Left hindlimb (tissue), 1 donor: ENCODE results near the gene RSRC2.
"Not testable (repeated sequence)": the region's sequence is repeated elsewhere in the genome, so short reads cannot be mapped to it uniquely, and the experiment has no call there.

ENCODE experiments used
- DNase-seq: peaks from one replicate; pipeline ENCODE4 v3.0.0-alpha.2; 2018

The RSRC2 gene

DNA sequence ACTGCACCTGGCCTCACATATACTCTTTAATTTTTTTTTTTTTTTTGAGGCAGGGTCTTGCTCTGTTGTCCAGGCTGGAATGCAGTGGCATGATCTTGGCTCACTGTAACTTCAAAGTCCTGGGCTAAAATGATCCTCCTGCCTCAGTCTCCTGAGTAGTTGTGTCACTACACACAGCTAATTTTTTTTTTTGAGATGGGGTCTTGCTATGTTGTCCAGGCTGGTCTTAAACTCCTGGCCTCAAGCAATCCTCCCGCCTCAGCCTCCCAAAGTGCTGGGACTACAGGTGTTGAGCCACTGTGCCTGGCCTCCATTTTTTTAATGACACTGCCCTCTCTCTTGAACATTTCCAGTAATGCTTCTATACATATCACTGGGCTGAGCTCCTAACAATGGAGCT lies 42.4 kb downstream of the RSRC2 start:
- DNase-seq, result not testable (repeated sequence)

DNA sequence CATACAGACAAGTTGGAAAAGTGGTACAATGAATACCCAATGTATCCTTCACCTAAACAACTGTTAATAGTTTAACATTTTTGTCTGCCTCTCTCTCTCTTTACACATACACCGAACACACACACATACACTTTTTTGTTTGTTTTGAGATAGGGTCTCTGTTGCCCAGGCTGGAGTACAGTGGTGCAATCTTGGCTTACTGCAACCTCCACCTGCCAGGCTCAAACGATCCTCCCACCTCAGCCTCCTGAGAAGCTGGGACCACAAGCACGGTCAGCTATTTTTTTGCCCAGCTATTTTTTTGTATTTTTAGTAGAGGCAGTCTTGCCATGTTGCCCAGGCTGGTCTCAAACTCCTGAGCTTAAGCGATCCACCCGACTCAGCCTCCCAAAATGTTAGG lies 42.8 kb downstream of the RSRC2 start:
- DNase-seq, result no peak

DNA sequence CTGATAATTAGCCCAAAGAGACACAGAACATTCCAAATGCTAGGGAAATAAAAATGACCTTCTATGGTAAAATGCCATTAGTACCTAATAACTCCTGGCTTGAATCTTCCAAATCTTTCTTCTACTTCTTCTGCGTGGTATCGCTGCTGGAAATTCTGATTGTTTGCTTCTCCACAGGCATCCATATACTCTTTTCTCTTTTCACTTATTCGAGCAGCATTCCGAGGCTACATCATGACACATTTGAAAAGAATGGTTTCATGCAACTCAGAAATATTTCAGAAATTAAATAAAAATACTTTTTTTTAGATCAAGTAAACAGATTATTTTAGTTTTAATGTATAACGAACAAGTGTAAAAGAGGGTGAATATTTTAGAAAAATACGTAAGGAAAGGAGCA lies 44.9 kb downstream of the RSRC2 start:
- DNase-seq, result no peak

DNA sequence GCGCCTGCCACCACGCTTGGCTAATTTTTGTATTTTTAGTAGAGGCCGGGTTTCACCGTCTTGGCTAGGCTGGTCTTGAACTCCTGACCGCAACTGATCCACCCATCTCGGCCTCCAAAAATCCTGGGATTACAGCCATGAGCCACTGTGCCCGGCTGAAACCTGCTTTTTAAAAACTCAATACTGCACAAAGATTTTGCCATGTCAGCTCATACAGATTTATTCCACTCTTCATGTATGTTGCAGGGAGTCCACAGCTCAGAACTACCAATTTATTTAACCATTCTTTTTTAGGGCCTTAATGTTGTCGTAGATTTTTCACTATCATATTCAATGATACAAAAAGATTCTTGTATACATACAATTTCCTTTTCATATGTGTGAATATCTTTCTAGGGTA lies 46.0 kb downstream of the RSRC2 start:
- no peak for DNase-seq

DNA sequence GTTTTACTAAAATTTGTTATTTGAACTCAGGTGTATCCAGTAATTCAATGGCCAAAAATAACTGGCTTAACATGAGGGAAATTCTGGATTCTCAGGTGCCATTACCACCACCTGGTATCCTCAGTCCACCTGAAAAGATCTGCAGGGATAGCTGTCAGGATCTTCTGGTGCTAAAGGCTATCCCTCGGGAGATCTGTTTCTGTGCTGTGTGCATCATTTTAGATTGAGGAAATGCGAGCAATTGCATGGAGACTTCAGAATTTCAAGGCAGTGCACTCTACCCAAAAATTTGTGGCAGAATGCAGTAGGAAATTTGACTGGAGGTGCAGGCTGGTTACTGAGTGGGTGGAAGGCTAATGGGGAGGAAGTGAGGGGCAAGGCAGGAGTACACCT lies 52.4 kb downstream of the RSRC2 start:
- no peak for DNase-seq

DNA sequence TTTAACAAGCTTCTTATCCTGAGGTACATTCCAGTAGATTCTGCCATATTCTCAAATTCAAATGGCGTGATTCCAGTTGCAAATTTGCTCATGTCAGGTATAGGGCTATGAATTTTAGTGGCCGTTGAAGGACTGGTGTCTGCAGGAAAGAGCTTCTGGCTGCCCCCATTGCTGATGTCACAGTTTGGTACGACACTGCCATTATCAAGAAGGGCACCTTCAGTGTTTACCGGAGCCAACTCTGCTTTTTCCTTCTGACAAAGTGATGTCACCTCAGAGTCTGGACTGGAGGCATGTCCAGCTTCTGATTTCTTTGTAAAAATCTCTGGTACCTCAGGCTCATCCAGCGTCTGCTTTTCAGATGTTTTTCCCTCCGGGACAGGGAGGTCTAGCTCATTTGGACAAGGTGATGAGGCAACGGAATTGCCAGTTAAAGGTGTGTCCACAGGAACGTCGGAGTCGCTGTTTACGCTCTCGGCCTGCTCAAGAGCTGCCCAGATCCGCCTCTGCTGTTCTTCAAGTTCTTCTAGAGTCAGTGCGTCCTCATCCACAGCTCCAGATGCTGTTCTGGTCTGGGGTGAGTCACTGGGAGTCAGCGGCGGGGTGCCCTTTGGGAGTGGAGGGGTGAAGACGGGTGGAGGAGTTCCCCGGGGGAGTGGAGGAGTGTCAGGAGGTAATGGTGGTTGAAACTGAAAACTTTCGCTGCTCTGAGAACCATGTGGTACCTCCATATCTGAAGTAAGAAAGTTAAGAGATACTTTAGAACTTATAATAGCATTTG lies 53.0 kb downstream of the RSRC2 start:
- DNase-seq, result no peak

DNA sequence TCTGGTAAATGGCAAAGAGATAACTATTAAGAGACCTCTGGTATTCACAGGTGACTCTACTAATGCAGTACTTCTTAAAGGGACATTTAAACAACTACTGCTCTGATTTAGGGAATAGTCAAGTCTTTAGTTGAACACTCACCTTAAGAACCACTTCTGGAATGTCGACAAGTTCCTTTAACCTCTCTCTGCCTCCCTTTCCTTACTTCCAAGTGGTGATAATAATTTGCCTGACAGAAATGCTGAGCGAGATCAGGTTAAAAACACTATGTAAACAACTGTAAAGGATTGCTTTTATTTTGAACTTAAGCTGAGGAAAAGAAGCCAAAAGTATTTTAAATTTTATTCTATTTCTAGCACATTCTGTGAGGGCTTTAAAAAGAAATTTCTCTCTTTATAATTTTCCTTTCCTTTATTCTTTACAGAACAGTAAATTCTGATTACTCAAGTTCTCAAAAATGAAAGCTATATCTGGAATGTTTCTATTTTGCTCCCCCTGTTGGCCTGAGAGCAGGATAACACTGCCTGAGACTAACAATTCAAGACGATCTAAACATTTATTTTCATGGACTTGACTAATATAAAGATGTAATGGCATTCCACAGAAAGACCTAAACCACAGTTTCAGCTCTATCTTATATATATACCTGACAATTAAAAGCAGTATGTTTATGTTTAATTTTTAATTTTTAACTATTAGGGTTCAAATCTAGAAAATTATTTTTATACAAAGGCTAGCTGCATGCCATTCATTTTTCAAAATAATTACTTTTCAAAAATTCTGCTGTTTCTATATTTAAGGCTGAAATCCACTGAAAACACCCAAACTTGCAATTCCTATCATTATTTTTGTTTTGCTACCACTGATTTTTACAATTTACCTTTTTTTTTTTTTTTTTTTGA lies 55.2 kb downstream of the RSRC2 start:
- no peak for DNase-seq

DNA sequence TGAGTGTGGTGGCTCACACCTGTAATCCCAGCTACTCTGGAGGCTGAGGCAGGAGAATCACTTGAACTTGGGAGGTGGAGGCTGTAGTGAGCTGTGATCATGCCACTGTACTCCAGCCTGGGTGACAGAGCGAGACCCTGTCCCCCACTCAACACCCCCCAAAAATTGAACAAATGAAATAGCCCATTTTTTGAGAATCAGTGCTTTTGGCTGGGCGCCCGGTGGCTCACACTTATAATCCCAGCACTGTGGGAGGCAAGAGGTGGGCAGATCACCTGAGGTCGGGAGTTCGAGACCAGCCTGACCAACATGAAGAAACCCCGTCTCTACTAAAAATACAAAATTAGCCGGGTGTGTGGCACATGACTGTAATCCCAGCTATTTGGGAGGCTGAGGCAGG lies 56.2 kb downstream of the RSRC2 start:
- not testable (repeated sequence) for DNase-seq

DNA sequence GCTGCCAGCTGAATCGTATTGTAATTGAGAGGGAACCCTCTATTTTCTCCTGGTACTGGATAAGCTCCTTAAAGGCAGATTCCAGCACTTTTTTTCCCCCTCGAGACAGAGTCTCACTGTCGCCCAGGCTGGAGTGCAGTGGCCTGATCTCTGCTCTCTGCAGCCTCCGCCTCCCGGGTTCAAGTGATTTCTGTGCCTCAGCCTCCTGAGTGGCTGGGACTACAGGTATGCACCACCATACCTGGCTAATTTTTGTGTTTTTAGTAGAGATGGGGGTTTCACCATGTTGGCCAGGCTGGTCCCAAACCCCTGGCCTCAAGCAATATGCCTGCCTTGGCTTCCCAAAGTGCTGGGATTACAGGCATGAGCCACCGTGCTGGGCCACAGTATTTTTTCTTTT lies 56.9 kb downstream of the RSRC2 start:
- not testable (repeated sequence) for DNase-seq

DNA sequence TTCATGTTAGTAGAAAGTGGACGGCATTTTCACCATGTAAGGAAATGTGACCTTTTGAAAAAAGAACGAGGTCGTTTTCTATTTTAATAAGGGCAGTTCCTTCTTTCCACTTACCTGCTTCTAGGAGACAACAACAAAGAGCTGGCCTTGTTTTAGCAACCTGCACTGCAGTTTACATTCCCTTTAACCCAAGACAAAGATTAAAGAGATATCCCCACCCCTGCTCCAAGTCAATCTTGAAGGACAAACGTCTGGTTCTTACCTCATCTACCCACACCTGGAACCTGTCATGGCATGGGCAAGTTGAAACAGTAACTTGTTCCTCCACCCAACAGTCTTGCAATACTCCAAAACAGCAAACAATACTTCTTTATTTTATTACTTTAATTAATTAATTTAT lies 58.8 kb downstream of the RSRC2 start:
- DNase-seq, result no peak

DNA sequence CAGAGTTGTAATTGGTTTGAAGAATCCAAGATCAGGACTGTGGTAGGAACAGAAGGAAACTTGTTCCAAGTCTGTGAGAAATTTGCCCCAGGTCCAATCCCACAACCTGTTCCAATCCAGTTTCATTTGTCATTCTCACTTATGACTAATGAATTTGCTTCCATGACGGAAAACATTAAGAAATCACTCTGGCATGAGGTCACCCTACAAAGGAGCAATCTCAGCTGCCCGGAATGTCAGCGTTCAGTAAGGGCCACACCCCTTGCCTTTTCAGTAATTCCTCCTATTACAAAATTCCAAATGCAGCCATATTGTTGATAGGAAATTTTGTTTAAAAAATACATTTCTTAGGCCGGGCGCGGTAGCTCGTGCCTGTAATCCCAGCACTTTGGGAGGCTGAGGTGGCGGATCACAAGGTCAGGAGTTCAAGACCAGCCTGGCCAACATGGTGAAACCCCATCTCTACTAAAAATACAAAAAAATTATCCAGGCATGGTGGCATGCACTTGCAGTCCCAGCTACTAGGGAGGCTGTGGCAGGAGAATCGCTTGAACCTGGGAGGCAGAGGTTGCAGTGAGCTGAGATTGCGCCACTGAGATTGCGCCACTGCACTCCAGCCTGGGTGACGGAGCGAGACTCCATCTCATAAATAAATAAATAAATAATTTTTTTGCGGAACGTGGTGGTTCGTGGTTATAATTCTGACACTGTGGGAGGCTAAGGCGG lies 62.3 kb downstream of the RSRC2 start:
- DNase-seq, result not testable (repeated sequence)

DNA sequence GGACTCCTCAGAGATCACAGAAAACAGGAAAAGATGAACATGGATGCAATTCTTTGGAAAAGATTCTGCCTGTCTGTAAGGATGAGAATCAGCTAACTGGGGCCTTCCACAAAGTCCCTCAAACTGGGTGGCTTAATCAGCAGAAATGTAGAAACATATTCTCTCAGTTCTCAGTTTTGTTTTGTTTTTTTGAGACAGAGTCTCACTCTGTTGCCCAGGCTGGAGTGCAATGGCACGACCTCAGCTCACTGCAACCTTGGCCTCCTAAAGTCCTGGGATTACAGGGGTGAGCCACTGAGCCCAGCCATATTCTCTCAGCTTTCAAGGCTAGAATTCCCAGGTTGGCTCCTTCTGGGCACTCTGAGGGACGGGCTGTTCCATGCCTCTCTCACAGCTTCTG lies 66.1 kb downstream of the RSRC2 start:
- no peak for DNase-seq

DNA sequence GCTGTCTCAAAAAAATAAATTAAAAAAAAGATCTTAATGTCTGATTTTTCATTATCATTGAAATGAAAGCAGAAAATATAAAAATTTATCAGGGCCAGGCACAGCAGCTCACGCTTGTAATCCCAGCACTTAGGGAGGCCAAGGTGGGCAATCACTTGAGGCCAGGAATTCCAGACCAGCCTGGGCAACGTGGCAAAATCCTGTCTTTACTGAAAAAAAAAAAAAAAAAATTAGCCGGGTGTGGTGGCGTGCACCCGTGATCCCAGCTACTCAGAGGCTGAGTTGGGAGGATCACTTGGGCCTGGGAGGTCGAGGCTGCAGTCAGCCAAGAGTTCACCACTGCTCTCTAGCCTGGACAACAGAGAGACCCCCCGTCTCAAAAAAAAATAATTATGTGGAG lies 66.7 kb downstream of the RSRC2 start:
- no peak for DNase-seq

DNA sequence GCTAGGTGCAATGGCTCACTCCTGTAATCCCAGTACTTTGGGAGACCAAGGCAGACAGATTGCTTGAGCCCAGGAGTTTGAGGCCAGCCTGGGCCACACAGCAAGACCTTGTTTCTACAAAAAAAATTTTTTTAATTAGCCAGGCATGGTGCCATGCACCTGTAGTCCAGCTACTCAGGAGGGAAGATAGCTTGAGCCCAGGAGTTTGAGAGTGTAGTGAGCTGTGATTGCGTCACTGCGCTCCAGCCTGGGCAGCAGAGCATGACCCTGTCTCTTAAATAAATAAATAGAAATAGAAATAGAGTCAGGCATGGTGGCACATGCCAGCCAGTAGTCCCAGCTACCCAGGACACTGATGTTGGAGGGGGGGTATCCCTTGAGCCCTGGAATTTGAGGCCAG lies 67.5 kb downstream of the RSRC2 start:
- DNase-seq, result no peak

DNA sequence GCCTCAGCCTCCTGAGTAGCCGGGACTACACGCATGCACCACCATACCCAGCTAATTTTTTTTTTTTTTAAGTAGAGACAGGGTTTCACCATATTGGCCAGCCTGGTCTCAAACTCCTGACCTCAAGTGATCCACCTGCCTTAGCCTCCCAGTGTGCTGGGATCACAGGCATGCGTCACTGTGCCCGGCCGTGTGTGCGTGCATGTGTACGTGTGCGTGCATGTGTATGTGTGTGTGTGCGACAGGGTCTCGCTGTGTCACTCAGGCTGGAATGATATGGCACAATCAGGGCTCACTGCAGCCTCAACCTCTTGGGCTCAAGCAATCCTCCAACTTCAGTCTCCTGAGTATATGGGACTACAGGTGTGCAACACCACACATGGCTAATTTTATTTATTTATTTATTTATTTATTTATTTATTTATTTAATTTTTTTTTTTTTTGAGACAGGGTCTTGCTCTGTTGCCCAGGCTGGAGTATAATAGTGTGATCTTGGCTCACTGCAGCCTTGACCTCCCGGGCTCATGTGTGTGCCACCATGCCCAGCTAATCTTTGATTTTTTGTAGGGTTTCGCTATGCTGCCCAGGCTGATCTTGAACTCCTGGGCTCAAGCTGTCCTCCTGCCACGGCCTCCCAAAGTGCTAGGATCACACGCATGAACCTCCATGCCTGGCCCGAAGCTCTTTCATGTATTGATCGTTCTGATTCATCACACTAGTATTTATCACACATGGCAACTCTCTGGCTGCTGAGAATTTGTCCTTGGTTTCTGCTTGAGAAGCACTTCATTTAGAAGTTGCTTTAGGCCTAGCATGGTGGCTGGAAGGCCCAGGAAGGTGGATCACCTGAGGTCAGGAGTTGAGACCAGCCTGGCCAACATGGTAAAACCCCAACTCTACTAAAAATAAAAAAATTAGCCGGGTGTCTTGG lies 68.4 kb downstream of the RSRC2 start:
- no peak for DNase-seq

DNA sequence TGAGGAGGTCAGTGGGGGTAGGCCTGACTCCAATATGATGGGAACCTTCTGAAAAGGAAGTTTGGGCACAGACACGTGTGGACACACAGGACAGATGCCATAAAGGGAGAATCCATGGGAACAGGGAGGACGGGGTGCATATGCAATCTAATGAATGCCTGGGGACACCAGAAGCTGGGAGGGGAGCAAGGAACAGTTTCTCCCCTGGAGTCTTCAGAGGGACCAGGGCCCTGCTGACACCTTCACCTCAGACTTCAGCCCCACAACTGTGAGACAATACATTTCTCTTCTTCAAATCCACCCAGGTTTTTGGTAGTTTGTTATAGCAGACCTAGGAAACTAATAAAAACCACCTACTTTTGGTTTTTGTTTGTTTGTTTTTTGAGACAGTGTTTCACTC lies 69.1 kb downstream of the RSRC2 start:
- DNase-seq, result no peak

DNA sequence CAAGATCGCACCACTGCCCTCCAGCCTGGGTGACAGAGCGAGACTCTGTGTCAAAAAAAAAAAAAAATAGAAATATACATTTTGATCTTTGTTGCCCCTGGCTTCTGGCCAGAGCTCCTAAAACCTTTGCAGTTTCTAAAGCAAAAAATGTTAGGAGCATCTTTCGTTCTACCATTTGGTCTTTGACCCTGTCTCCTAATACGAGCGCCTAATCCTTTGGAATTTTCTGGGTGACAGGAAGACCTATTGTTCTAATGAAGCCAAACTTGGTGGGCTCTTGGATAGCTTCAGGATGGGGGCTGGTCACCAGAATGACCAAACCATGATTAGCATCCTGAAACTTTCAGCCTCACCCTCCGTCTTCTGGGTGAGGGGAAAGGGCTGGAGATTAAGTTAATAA lies 72.0 kb downstream of the RSRC2 start:
- DNase-seq, result no peak

DNA sequence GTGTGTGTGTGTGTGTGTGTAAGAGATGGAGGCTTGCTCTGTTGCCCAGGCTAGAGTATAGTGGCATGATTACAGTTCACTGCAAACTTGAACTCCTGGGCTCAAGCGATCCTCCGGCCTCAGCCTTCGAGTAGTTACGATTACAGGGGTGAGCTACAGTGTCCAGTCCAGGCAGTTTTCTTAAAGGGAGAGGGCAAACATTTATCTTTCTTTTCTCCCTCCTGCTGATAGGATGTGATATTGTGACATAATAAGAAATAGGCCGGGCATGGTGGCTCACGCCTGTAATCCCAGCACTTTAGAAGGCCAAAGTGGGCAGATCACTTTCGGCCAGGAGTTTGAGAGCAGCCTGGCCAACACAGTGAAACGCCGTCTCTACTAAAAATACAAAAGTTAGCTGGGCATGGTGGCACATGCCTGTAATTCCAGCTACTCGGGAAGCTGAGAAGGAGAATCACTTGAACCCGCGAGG lies 72.5 kb downstream of the RSRC2 start:
- no peak for DNase-seq
